GM12878 (cell line): ENCODE measurements around the gene LIF. TPM values are rescaled to one million over a fixed set of nuclear protein-coding genes. Genes with fewer than 3 reads are reported as not detected.

ENCODE experiments used
- ATAC-seq: fragments of 200-7000 bp; cut with Tn5 transposase; 3 replicates; pipeline ENCODE4 v1.9.1; 2020; ENCODE audit warnings: mild to moderate bottlenecking, moderate library complexity
- BruUV-seq: library from RNA; stranded (reverse); fragments of 400-500 nt; replicated peaks from 2 replicates; lab custom pipeline; 2021; lab: Mats Ljungman, UMichigan
- CTCF ChIA-PET: fragments of 300-600 bp; sonication (Branson Sonifier 250); formaldehyde crosslinking; extraction: SDS; loops from one replicate; lab custom pipeline; 2021; ENCODE audit warnings: inconsistent platforms; lab: Yijun Ruan, JAX
- POLR2A ChIA-PET: fragments of 350-600 bp; formaldehyde crosslinking; extraction: SDS; loops from one replicate; lab custom pipeline; 2021; ENCODE audit warnings: inconsistent platforms; lab: Charles Lee
- RAD21 ChIA-PET: fragments of 300-600 bp; sonication (Branson Sonifier 250); formaldehyde crosslinking; loops from one replicate; lab custom pipeline; 2023; ENCODE audit warnings: antibody characterized with exemption; ENCODE audit not compliant: unreplicated experiment; lab: Charles Lee
- SMC1A ChIA-PET: fragments of 300-600 bp; sonication (Branson Sonifier 250); formaldehyde crosslinking; loops from one replicate; lab custom pipeline; 2023; ENCODE audit not compliant: unreplicated experiment, uncharacterized antibody; lab: Charles Lee
- DNase-seq: peaks from one replicate; pipeline ENCODE4 v3.0.0-alpha.2; 2011; ENCODE audit warnings: low read depth, low spot score
- FAIRE-seq: peaks from 3 replicates; lab custom pipeline; 2011; peaks lifted over from hg19 to GRCh38; lab: Jason Lieb, UNC
- H2AFZ ChIP-seq: 2 replicates; pipeline ENCODE4 v1.6.0; 2011; ENCODE audit warnings: low read depth, low read length, control low read depth; ENCODE audit not compliant: control insufficient read depth
- H3K27ac ChIP-seq: 2 replicates; pipeline ENCODE4 v1.5.1; 2011; ENCODE audit warnings: control low read depth; ENCODE audit not compliant: control insufficient read depth, insufficient read depth
- H3K27me3 ChIP-seq, 2 experiments: replicated peaks in 1 of 2; 2 replicates each; pipeline versions ENCODE4 v1.6.0 to v1.6.1; 2011; ENCODE audit warnings: low read length in 1 of 2; ENCODE audit not compliant: control insufficient read depth in 2 of 2, insufficient read depth in 2 of 2
- H3K36me3 ChIP-seq, 2 experiments: 2 replicates each; pipeline ENCODE4 v1.5.1; 2011; ENCODE audit warnings: low read length in 1 of 2; ENCODE audit not compliant: control insufficient read depth in 2 of 2, insufficient read depth in 2 of 2
- H3K4me1 ChIP-seq: 2 replicates; pipeline ENCODE4 v1.6.1; 2011; ENCODE audit warnings: mild to moderate bottlenecking, low read length, moderate library complexity, mixed read lengths; ENCODE audit not compliant: control insufficient read depth, insufficient read depth
- H3K4me2 ChIP-seq: 2 replicates; pipeline ENCODE4 v1.6.0; 2011; ENCODE audit warnings: control low read depth; ENCODE audit not compliant: control insufficient read depth, insufficient read depth
- H3K4me3 ChIP-seq: fragments of 200-600 bp; sonication (generic); 2 replicates; pipeline ENCODE4 v1.5.1; 2016
- H3K79me2 ChIP-seq: 2 replicates; pipeline ENCODE4 v1.6.0; 2011; ENCODE audit warnings: low read length; ENCODE audit not compliant: control insufficient read depth, insufficient read depth
- H3K9ac ChIP-seq: 2 replicates; pipeline ENCODE4 v1.8.0; 2011; ENCODE audit warnings: low read length, control low read depth, mixed read lengths; ENCODE audit not compliant: control insufficient read depth, insufficient read depth
- H3K9me3 ChIP-seq: replicated peaks from 3 replicates; pipeline ENCODE4 v1.5.1; 2011; ENCODE audit warnings: mild to moderate bottlenecking, low read length; ENCODE audit not compliant: control insufficient read depth, insufficient read depth
- H4K20me1 ChIP-seq: 2 replicates; pipeline ENCODE4 v1.6.0; 2011; ENCODE audit not compliant: control insufficient read depth, insufficient read depth
- TCF7 ChIP-seq: IDR thresholded peaks from 2 replicates; pipeline ENCODE4 v1.6.1; 2014; ENCODE audit warnings: antibody characterized with exemption, borderline replicate concordance
- WGBS: methylation state at CpG from one replicate; pipeline ENCODE4 v1.1.6; 2016; ENCODE audit warnings: low lambda C conversion rate; ENCODE audit not compliant: insufficient replicate concordance, insufficient coverage; ENCODE audit errors: missing lambda C conversion rate; 5-methylcytosine and 5-hydroxymethylcytosine counted together
- in situ Hi-C: fragments of 300-500 bp; cut with MboI; formaldehyde crosslinking; loops from 9 replicates; pipeline ENCODE4 v1.14.3; 2018; ENCODE audit warnings: mixed read lengths
- intact Hi-C: fragments of 100-400 bp; cut with micrococcal nuclease; formaldehyde crosslinking; loops from one replicate; pipeline ENCODE4 v1.14.2; 2022; ENCODE audit not compliant: unreplicated experiment
- polyA plus RNA-seq, 11 experiments: library from polyadenylated mRNA; depleted of rRNA in 4 of 11; unstranded in 6 of 11; stranded (reverse) in 5 of 11; fragments of >200 nt; fragmentation: Nextera tagmentation in 4 of 11; fragmentation: Illumina TruSeq in 1 of 11; extraction: Ambion mirVana in 4 of 11; extraction: Trizol in 1 of 11; gene quantifications; 1 replicate in 1 of 11; 2 replicates in 10 of 11; pipeline versions ENCODE4 v1.2.1 to v1.2.3, GENCODE V29; 2011 to 2016; ENCODE audit warnings: inconsistent platforms in 2 of 11, missing spikeins in 2 of 11, low read depth in 1 of 11
- total RNA-seq, 4 experiments: library from RNA; depleted of rRNA in 3 of 4; stranded (reverse); fragments of >200 nt in 3 of 4; fragmentation: Illumina TruSeq in 1 of 4; extraction: Trizol in 1 of 4; gene quantifications; 2 replicates each; pipeline versions ENCODE4 v1.2.1 to v1.2.3, GENCODE V29; 2013 to 2021
- TF ChIP-seq, protein P1 (sequence below): fragments of 150-350 bp; IDR thresholded peaks from 2 replicates; pipeline ENCODE4 v1.6.1; 2016; ENCODE audit warnings: low read depth, low read length

Gene LIF
- total and polyA plus RNA-seq, 10 of the 15 experiments (the other 5 are each of a cell fraction or from before 2014, with no cell fraction given): 0.05 to 3.4 (median 0.97) TPM

DNA sequence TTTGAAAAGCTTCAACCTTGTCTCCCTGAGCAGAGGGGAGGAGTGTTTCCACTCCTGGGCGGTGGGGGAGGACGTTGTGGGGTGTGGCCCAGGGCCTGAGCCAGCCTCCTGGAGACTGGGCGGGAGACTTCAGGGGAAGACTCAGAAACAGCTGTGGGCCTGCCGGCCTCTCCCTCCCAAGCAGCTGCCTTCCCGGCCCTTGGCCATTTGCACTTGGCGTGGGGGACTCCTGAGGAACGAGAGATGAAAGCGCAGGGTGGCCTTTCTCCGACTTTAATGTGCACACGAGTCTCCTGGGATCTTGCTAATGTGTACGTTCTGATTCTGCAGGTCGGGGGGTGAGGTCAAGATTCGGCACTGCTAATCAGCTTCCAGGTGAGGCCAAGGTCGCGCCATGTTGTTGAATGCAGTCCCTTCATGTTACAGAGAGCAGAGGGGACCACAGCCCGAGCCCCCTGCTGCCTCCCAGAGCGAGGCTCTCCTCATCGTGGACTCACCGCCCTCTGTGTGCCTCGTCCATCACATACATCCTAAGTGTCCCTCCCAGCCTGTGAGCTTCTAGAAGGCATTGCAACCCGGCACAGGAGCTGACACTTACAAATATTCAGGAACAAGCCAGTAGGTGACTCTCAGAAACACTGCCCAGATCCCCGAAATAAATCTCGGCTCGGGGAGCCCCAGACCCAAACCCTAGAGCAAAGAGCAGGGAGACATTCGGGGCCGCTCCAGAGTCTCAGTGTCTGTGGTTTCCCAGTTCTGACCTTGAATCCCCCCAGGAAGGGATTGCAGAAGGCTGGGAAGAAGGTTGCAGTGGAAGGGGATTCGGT lies 7.7 kb downstream of the LIF start:
- H3K79me2 ChIP-seq: no peaks in the 10 kb centered on the region
- no peaks in the 10 kb centered on the region for H3K36me3 ChIP-seq
- H3K4me2 ChIP-seq: no peak overlapping the region
- intact Hi-C loops: no loop called here
- H3K9ac ChIP-seq: no peak overlapping the region
- H3K4me3 ChIP-seq: no peak overlapping the region
- ChIA-PET CTCF (no interaction called here), RAD21 (no interaction called here), POLR2A (no interaction called here), SMC1A (no interaction called here)
- TF ChIP-seq, protein P1, sequence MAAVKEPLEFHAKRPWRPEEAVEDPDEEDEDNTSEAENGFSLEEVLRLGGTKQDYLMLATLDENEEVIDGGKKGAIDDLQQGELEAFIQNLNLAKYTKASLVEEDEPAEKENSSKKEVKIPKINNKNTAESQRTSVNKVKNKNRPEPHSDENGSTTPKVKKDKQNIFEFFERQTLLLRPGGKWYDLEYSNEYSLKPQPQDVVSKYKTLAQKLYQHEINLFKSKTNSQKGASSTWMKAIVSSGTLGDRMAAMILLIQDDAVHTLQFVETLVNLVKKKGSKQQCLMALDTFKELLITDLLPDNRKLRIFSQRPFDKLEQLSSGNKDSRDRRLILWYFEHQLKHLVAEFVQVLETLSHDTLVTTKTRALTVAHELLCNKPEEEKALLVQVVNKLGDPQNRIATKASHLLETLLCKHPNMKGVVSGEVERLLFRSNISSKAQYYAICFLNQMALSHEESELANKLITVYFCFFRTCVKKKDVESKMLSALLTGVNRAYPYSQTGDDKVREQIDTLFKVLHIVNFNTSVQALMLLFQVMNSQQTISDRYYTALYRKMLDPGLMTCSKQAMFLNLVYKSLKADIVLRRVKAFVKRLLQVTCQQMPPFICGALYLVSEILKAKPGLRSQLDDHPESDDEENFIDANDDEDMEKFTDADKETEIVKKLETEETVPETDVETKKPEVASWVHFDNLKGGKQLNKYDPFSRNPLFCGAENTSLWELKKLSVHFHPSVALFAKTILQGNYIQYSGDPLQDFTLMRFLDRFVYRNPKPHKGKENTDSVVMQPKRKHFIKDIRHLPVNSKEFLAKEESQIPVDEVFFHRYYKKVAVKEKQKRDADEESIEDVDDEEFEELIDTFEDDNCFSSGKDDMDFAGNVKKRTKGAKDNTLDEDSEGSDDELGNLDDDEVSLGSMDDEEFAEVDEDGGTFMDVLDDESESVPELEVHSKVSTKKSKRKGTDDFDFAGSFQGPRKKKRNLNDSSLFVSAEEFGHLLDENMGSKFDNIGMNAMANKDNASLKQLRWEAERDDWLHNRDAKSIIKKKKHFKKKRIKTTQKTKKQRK: no peak
- no peak for TF ChIP-seq TCF7
- no peaks in the 10 kb centered on the region for H3K4me1 ChIP-seq
- no peak for DNase-seq
- no peak for ATAC-seq
- H4K20me1 ChIP-seq: no peaks in the 10 kb centered on the region
- in situ Hi-C loops: no loop called here
- FAIRE-seq: no peak
- no peak overlapping the region for H2AFZ ChIP-seq
- H3K27ac ChIP-seq: no peak overlapping the region
- 34% methylated on average over 26 of the region's 27 CpGs for WGBS
- BruUV-seq: no TSS peak
- no peaks in the 10 kb centered on the region for H3K9me3 ChIP-seq
- 0 out of 4 replicates have a peak, but pooled peaks cover 0 to 3% of the 10 kb centered on the region in 2 experiments for H3K27me3 ChIP-seq
